HepG2 (cell line): ENCODE measurements around the gene PPIA. TPM values are rescaled to one million over a fixed set of nuclear protein-coding genes. Genes with fewer than 3 reads are reported as not detected.
A peak's percentile ranks its signal among the peaks of the same experiment; 100 is the strongest.

Source experiments
- ATAC-seq: fragments of 200-7000 bp; cut with Tn5 transposase; 3 replicates; pipeline ENCODE4 v1.9.1; 2020; ENCODE audit warnings: mild to moderate bottlenecking, moderate library complexity
- BruUV-seq: library from RNA; stranded (reverse); fragments of 400-500 nt; replicated peaks from 2 replicates; lab custom pipeline; 2021; lab: Mats Ljungman, UMichigan
- CTCF ChIA-PET: fragments of 300-600 bp; formaldehyde crosslinking; extraction: SDS; loops from one replicate; lab custom pipeline; 2021; ENCODE audit warnings: low total read pairs, inconsistent platforms, low intra/inter-chr PET ratio; lab: Yijun Ruan, JAX
- POLR2A ChIA-PET: fragments of 350-600 bp; sonication (Branson Sonifier 250); formaldehyde crosslinking; loops from one replicate; lab custom pipeline; 2020; ENCODE audit warnings: antibody characterized with exemption, inconsistent platforms; lab: Yijun Ruan, JAX
- DNase-seq: peaks from one replicate; pipeline ENCODE4 v3.0.0-alpha.2; 2015; ENCODE audit warnings: low spot score
- FAIRE-seq: peaks from 3 replicates; lab custom pipeline; 2011; peaks lifted over from hg19 to GRCh38; lab: Jason Lieb, UNC
- H2AFZ ChIP-seq: one replicate; pipeline ENCODE4 v1.6.1; 2011; ENCODE audit warnings: low read length, inconsistent platforms
- H3K27ac ChIP-seq: fragments of 300-600 bp; 3 replicates; pipeline ENCODE4 v1.8.0; 2011; ENCODE audit warnings: mixed run types, mild to moderate bottlenecking, mixed read lengths, low read length, inconsistent platforms; ENCODE audit not compliant: insufficient read depth; ENCODE audit errors: extremely low read length
- H3K27me3 ChIP-seq, 2 experiments: fragments of 200-600 bp in 1 of 2; 2 replicates in 1 of 2; 3 replicates in 1 of 2; pipeline versions ENCODE4 v1.6.0 to v1.8.0; 2011; ENCODE audit warnings: low read length in 2 of 2, mild to moderate bottlenecking in 2 of 2, moderate library complexity in 2 of 2, inconsistent platforms in 1 of 2; ENCODE audit not compliant: insufficient read depth in 2 of 2, control insufficient read depth in 1 of 2
- H3K36me3 ChIP-seq, 2 experiments: fragments of 200-600 bp in 1 of 2; replicated peaks in 1 of 2; 2 replicates in 1 of 2; 3 replicates in 1 of 2; pipeline versions ENCODE4 v1.5.1 to v1.8.0; 2011; ENCODE audit warnings: low read length in 2 of 2, inconsistent platforms in 1 of 2; ENCODE audit not compliant: insufficient read depth in 2 of 2, control insufficient read depth in 1 of 2
- H3K4me1 ChIP-seq: 2 replicates; pipeline ENCODE4 v1.5.1; 2012; ENCODE audit warnings: low read length, inconsistent platforms; ENCODE audit not compliant: insufficient read depth
- H3K4me2 ChIP-seq: 2 replicates; pipeline ENCODE4 v1.6.0; 2011; ENCODE audit warnings: low read depth, low read length, inconsistent platforms
- H3K4me3 ChIP-seq, 3 experiments: fragments of 200-600 bp in 1 of 3; sonication (generic), shearing (Covaris generic) in 1 of 3; replicated peaks in 1 of 3; 2 replicates each; pipeline ENCODE4 v1.5.1; 2011 to 2016; ENCODE audit warnings: low read length in 3 of 3, inconsistent platforms in 2 of 3, low read depth in 2 of 3, mild to moderate bottlenecking in 2 of 3, control low read depth in 1 of 3, mixed read lengths in 1 of 3; ENCODE audit not compliant: insufficient read depth in 1 of 3
- H3K79me2 ChIP-seq: one replicate; pipeline ENCODE4 v1.6.1; 2011; ENCODE audit warnings: low read length, inconsistent platforms; ENCODE audit not compliant: insufficient read depth
- H3K9ac ChIP-seq: 2 replicates; pipeline ENCODE4 v1.6.0; 2011; ENCODE audit warnings: mild to moderate bottlenecking, low read depth, low read length, inconsistent platforms; ENCODE audit not compliant: insufficient read depth
- H3K9me3 ChIP-seq: 2 replicates; pipeline ENCODE4 v1.5.1; 2012; ENCODE audit warnings: mild to moderate bottlenecking, low read length
- H4K20me1 ChIP-seq: 2 replicates; pipeline ENCODE4 v1.6.0; 2011; ENCODE audit warnings: inconsistent platforms, mild to moderate bottlenecking, low read length, moderate library complexity; ENCODE audit not compliant: insufficient read depth
- ATF1 ChIP-seq: IDR thresholded peaks from 2 replicates; pipeline ENCODE4 v1.6.1; 2016; ENCODE audit warnings: mild to moderate bottlenecking, control low read depth
- HMG20B ChIP-seq: conservative IDR thresholded peaks from 2 replicates; pipeline ENCODE4 v1.6.1; 2016; ENCODE audit warnings: missing genetic modification reagents, missing compliant biosample characterization
- ISL2 ChIP-seq: sonication (generic); formaldehyde crosslinking; IDR thresholded peaks from 2 replicates; pipeline ENCODE4 v1.5.0; 2020; ENCODE audit warnings: missing genetic modification reagents
- KLF12 ChIP-seq: sonication (generic); formaldehyde crosslinking; IDR thresholded peaks from 2 replicates; pipeline ENCODE4 v1.4.0; 2020; ENCODE audit warnings: missing genetic modification reagents, borderline replicate concordance
- MED1 ChIP-seq: sonication (generic); formaldehyde crosslinking; IDR thresholded peaks from 2 replicates; pipeline ENCODE4 v1.4.0; 2020; ENCODE audit warnings: missing genetic modification reagents
- MEIS1 ChIP-seq: sonication (generic); formaldehyde crosslinking; IDR thresholded peaks from 2 replicates; pipeline ENCODE4 v1.9.0; 2021; ENCODE audit warnings: mild to moderate bottlenecking, missing genetic modification reagents, moderate library complexity, borderline replicate concordance
- PHF21A ChIP-seq: sonication (generic); formaldehyde crosslinking; IDR thresholded peaks from 2 replicates; pipeline ENCODE4 v1.5.0; 2020; ENCODE audit warnings: mild to moderate bottlenecking, missing genetic modification reagents
- PREB ChIP-seq: sonication (generic); formaldehyde crosslinking; IDR thresholded peaks from 2 replicates; pipeline ENCODE4 v1.4.0; 2020; ENCODE audit warnings: missing genetic modification reagents
- SRY ChIP-seq: sonication (generic); formaldehyde crosslinking; IDR thresholded peaks from 2 replicates; pipeline ENCODE4 v1.8.0; 2022; ENCODE audit warnings: mild to moderate bottlenecking, missing genetic modification reagents
- ZBTB37 ChIP-seq: sonication (generic); formaldehyde crosslinking; IDR thresholded peaks from 2 replicates; pipeline ENCODE4 v1.4.0; 2020; ENCODE audit warnings: mild to moderate bottlenecking, missing genetic modification reagents
- ZNF225 ChIP-seq: sonication (generic); formaldehyde crosslinking; IDR thresholded peaks from 2 replicates; pipeline ENCODE4 v1.4.0; 2020; ENCODE audit warnings: mild to moderate bottlenecking, missing genetic modification reagents
- ZNF367 ChIP-seq: sonication (generic); formaldehyde crosslinking; IDR thresholded peaks from 2 replicates; pipeline ENCODE4 v1.4.0; 2020; ENCODE audit warnings: missing genetic modification reagents, borderline replicate concordance
- ZNF543 ChIP-seq: sonication (generic); formaldehyde crosslinking; IDR thresholded peaks from 2 replicates; pipeline ENCODE4 v1.4.0; 2020; ENCODE audit warnings: mild to moderate bottlenecking, missing genetic modification reagents
- WGBS: methylation state at CpG from one replicate; pipeline ENCODE4 v1.1.6; 2017; ENCODE audit warnings: low lambda C conversion rate; 5-methylcytosine and 5-hydroxymethylcytosine counted together
- in situ Hi-C: cut with HindIII; loops from 2 replicates; pipeline ENCODE4 v1.10.0; 2017; ENCODE audit warnings: low pct_unique_long_range_greater_than_20kb; ENCODE audit not compliant: extremely low pct_ligation_motif_present
- intact Hi-C: fragments of 100-400 bp; cut with micrococcal nuclease; formaldehyde crosslinking; loops from one replicate; pipeline ENCODE4 v1.10.0; 2022; ENCODE audit not compliant: unreplicated experiment
- polyA plus RNA-seq, 8 experiments: library from polyadenylated mRNA; depleted of rRNA in 3 of 8; stranded (reverse) in 7 of 8; unstranded in 1 of 8; fragments of >200 nt; fragmentation: Illumina TruSeq in 4 of 8; extraction: Trizol in 4 of 8; gene quantifications; 2 replicates each; pipeline versions ENCODE4 v1.2.1 to v1.2.3, GENCODE V29; 2011 to 2016; ENCODE audit warnings: low read depth in 4 of 8, missing spikeins in 1 of 8, mixed read lengths in 1 of 8; ENCODE audit not compliant: insufficient read depth in 1 of 8
- total RNA-seq, 5 experiments: library from RNA; depleted of rRNA; stranded (reverse); fragments of >200 nt; fragmentation: Illumina TruSeq; extraction: Trizol; gene quantifications; 2 replicates each; pipeline ENCODE4 v1.2.3, GENCODE V29; 2016; ENCODE audit warnings: low read depth in 1 of 5
- TF ChIP-seq, protein P1 (sequence below): sonication (generic); formaldehyde crosslinking; conservative IDR thresholded peaks from 2 replicates; pipeline ENCODE4 v1.4.0; 2020; ENCODE audit warnings: mild to moderate bottlenecking, missing genetic modification reagents, moderate library complexity
- TF ChIP-seq, protein P2 (sequence below): sonication (generic); formaldehyde crosslinking; IDR thresholded peaks from 2 replicates; pipeline ENCODE4 v1.9.0; 2021; ENCODE audit warnings: missing genetic modification reagents, mild to moderate bottlenecking, borderline replicate concordance
- TF ChIP-seq, protein P3 (sequence below): fragments of 450-650 bp; IDR thresholded peaks from 2 replicates; pipeline ENCODE4 v1.6.1; 2017

The PPIA gene
- total and polyA plus RNA-seq, 2 of the 13 experiments (the other 11 are each of a cell fraction or from before 2014, with no cell fraction given): 2,268 to 3,010 TPM

DNA sequence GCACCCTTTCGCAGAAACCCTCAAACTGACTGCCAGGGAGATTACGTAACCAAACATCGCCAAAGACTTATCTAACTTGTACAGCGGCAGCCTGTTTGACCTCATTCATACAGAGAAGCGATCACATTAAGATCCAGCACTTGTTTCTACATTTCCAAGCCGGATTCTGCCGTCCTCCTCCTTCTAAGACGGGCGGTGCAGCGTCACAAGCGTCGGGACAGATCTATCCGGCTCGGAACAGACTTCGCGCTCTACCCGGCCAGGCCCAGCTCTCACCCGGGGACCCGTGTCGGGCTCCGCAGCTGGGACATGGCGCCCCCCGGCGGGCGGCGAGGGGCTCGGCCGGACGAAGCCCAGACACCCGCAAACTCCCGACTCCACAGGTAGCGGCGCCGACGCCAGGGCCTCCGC, 51.0 kb downstream of the PPIA start:
- H3K9me3 ChIP-seq: no peaks in the 10 kb centered on the region
- ChIA-PET CTCF (interaction anchor here (1.1 to 2.3 kb wide), 4 partner anchors 50 to 260 kb away, joined by 3 to 9 read pairs (median 6); no protein-coding TSS in a partner anchor), POLR2A (interaction anchor here (0.5 to 2.9 kb wide), 23 partner anchors 10 to 298 kb away, joined by 3 to 20 read pairs (median 5); partner anchors contain the start of genes OGDH, PURB and TMED4)
- H3K79me2 ChIP-seq: peaks cover 49% of the 10 kb centered on the region
- no peaks in the 10 kb centered on the region; a peak in 1 of 5 replicates for H3K27me3 ChIP-seq
- in situ Hi-C loops (no loop called here), intact Hi-C loops (loop anchor here (1.0 kb wide), 1 partner anchor 259 kb away; no protein-coding TSS in a partner anchor)
- 2% methylated on average over 22 of the region's 36 CpGs for WGBS
- peak overlapping the region; percentile 69 for H3K4me2 ChIP-seq
- H3K9ac ChIP-seq: peak overlapping the region; percentile 91
- peak; percentile 69 for DNase-seq
- ATAC-seq: peak; percentile 83
- no TSS peak for BruUV-seq
- FAIRE-seq: no peak
- H3K4me1 ChIP-seq: peaks cover 40% of the 10 kb centered on the region
- H2AFZ ChIP-seq: peak overlapping the region; percentile 60
- peaks cover 20% of the 10 kb centered on the region for H4K20me1 ChIP-seq
- H3K36me3 ChIP-seq: peaks cover 0 to 9% of the 10 kb centered on the region in 2 experiments; a peak in 2 of 5 replicates
- peak overlapping the region; percentile 83 for H3K27ac ChIP-seq
- H3K4me3 ChIP-seq: peak overlapping the region; percentile 64 to 92 (median 85)
- TF ChIP-seq KLF12 (CRISPR knock-in tag) (no peak), ZBTB37 (CRISPR knock-in tag) (no peak), ZNF543 (CRISPR knock-in tag) (no peak), HMG20B (CRISPR knock-in tag) (no peak), ISL2 (CRISPR knock-in tag) (no peak), MEIS1 (no peak), ATF1 (no peak), MED1 (CRISPR knock-in tag) (no peak), ZNF225 (CRISPR knock-in tag) (no peak), PHF21A (CRISPR knock-in tag) (no peak), SRY (CRISPR knock-in tag) (0 out of 2 replicates have a peak, but pooled peaks have one; percentile 33), PREB (no peak), ZNF367 (CRISPR knock-in tag) (no peak)
- TF ChIP-seq, protein P1, sequence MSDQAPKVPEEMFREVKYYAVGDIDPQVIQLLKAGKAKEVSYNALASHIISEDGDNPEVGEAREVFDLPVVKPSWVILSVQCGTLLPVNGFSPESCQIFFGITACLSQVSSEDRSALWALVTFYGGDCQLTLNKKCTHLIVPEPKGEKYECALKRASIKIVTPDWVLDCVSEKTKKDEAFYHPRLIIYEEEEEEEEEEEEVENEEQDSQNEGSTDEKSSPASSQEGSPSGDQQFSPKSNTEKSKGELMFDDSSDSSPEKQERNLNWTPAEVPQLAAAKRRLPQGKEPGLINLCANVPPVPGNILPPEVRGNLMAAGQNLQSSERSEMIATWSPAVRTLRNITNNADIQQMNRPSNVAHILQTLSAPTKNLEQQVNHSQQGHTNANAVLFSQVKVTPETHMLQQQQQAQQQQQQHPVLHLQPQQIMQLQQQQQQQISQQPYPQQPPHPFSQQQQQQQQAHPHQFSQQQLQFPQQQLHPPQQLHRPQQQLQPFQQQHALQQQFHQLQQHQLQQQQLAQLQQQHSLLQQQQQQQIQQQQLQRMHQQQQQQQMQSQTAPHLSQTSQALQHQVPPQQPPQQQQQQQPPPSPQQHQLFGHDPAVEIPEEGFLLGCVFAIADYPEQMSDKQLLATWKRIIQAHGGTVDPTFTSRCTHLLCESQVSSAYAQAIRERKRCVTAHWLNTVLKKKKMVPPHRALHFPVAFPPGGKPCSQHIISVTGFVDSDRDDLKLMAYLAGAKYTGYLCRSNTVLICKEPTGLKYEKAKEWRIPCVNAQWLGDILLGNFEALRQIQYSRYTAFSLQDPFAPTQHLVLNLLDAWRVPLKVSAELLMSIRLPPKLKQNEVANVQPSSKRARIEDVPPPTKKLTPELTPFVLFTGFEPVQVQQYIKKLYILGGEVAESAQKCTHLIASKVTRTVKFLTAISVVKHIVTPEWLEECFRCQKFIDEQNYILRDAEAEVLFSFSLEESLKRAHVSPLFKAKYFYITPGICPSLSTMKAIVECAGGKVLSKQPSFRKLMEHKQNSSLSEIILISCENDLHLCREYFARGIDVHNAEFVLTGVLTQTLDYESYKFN (CRISPR knock-in tag): no peak
- TF ChIP-seq, protein P2, sequence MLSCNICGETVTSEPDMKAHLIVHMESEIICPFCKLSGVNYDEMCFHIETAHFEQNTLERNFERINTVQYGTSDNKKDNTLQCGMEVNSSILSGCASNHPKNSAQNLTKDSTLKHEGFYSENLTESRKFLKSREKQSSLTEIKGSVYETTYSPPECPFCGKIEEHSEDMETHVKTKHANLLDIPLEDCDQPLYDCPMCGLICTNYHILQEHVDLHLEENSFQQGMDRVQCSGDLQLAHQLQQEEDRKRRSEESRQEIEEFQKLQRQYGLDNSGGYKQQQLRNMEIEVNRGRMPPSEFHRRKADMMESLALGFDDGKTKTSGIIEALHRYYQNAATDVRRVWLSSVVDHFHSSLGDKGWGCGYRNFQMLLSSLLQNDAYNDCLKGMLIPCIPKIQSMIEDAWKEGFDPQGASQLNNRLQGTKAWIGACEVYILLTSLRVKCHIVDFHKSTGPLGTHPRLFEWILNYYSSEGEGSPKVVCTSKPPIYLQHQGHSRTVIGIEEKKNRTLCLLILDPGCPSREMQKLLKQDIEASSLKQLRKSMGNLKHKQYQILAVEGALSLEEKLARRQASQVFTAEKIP (CRISPR knock-in tag): no peak
- TF ChIP-seq, protein P3, sequence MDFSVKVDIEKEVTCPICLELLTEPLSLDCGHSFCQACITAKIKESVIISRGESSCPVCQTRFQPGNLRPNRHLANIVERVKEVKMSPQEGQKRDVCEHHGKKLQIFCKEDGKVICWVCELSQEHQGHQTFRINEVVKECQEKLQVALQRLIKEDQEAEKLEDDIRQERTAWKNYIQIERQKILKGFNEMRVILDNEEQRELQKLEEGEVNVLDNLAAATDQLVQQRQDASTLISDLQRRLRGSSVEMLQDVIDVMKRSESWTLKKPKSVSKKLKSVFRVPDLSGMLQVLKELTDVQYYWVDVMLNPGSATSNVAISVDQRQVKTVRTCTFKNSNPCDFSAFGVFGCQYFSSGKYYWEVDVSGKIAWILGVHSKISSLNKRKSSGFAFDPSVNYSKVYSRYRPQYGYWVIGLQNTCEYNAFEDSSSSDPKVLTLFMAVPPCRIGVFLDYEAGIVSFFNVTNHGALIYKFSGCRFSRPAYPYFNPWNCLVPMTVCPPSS: no peak
